AG04449 (cell line): ENCODE results near the gene POP4.

Source experiments
- CTCF ChIA-PET: fragments of 350-600 bp; formaldehyde crosslinking; extraction: SDS; loops from one replicate; lab custom pipeline; 2021; ENCODE audit warnings: antibody characterized with exemption; lab: Yijun Ruan, JAX
- POLR2A ChIA-PET: fragments of 400-600, 350-600 bp; formaldehyde crosslinking; extraction: SDS; loops from one replicate; lab custom pipeline; 2020; ENCODE audit warnings: antibody characterized with exemption, inconsistent platforms; lab: Yijun Ruan, JAX
- DNase-seq: peaks from one replicate; pipeline ENCODE4 v3.0.0-alpha.2; 2010; ENCODE audit warnings: low read depth, low spot score
- H3K4me3 ChIP-seq: 2 replicates; pipeline ENCODE4 v1.5.1; 2011; ENCODE audit warnings: low read depth, mild to moderate bottlenecking, control low read depth, low read length
- TF ChIP-seq, protein P1 (sequence below): IDR thresholded peaks from one replicate; pipeline ENCODE4 v1.5.1; 2011; ENCODE audit warnings: mild to moderate bottlenecking, moderate library complexity, low read length, control low read depth, inconsistent platforms; ENCODE audit not compliant: insufficient read depth; ENCODE audit errors: missing control alignments

POP4 gene

DNA sequence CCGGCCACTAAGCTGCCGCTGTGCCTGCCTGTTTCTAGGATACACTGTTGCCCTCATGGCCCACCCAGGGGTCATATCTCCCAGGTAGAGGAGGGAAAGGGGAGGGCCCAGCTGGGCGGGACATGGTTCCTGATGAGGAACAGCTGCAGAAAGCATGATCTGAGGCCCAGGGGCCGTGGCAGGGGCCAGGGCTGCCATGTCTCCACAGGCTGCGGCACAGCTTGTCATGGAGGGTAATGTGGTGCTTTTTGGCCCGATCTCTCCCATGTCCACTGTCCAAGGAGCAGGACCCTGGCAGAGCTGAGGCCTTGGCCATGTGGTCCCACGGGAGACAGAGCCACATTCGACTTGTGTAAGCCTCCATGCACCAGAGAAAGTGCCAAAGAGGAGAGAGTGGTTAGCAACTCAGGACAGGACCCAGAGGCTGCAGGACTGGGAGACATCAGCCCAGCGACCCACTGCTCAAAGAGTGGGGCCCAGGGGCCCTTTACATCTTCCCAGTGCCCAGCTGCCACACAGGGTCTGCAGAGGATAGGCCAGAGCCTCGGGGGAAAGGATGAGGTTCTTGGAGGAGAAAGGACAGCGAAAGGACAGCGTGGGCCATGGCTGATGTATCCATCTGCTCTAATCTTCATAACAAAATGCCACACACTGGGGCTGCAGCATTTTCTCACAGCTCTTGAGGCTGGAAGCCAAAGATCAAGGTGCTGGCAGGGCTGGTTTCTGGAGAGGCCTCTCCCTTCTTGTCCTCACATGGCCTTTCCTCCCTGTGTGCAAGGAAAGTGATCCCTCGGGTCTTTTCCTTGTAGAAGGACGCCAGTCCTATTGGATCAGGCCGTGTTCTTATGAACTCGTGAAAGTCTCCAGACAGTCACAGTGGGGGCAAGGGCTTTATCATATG, 11.5 kb downstream of the POP4 start:
- ChIA-PET POLR2A (interaction anchor here (1.1 to 1.6 kb wide), 2 partner anchors 11 to 99 kb away, joined by 3 to 4 read pairs; partner anchors contain the start of gene POP4), CTCF (interaction anchor here (0.6 to 22.2 kb wide), 4 partner anchors 8 to 113 kb away, joined by 3 to 647 read pairs (median 77); partner anchors contain the start of genes C19orf12 and POP4)

DNA sequence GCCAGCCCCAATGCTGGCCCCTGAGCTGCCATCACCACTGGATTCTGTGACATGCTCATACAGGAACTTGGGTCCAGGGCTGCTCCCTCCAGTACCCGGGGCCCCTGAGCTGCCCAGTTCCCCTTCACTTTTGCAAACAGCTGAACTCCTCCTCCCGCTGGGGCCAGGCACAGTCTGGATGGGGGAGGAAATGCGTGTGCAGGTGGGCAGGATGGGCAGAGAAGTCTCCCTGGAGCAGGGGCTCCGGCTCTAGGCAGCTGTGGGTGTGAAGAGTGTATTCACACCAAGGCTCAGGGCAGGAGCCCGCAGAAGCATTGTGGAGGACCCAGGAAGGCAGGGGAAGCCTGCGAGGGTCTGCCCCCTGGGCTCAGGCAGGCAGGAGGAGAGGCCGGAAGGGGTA, 12.4 kb downstream of the POP4 start:
- ChIA-PET CTCF (interaction anchor here (0.9 to 22.2 kb wide), 3 partner anchors 9 to 112 kb away, joined by 3 to 647 read pairs (median 151); partner anchors contain the start of genes C19orf12 and POP4), POLR2A (no interaction called here)
- no peak for DNase-seq
- TF ChIP-seq, protein P1, sequence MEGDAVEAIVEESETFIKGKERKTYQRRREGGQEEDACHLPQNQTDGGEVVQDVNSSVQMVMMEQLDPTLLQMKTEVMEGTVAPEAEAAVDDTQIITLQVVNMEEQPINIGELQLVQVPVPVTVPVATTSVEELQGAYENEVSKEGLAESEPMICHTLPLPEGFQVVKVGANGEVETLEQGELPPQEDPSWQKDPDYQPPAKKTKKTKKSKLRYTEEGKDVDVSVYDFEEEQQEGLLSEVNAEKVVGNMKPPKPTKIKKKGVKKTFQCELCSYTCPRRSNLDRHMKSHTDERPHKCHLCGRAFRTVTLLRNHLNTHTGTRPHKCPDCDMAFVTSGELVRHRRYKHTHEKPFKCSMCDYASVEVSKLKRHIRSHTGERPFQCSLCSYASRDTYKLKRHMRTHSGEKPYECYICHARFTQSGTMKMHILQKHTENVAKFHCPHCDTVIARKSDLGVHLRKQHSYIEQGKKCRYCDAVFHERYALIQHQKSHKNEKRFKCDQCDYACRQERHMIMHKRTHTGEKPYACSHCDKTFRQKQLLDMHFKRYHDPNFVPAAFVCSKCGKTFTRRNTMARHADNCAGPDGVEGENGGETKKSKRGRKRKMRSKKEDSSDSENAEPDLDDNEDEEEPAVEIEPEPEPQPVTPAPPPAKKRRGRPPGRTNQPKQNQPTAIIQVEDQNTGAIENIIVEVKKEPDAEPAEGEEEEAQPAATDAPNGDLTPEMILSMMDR = no peak
- no peak overlapping the region for H3K4me3 ChIP-seq

More for the DNA sequence above, 11.5 kb downstream of the POP4 start:
- no peak overlapping the region for H3K4me3 ChIP-seq
- no peak for DNase-seq
- TF ChIP-seq, protein P1 = no peak

DNA sequence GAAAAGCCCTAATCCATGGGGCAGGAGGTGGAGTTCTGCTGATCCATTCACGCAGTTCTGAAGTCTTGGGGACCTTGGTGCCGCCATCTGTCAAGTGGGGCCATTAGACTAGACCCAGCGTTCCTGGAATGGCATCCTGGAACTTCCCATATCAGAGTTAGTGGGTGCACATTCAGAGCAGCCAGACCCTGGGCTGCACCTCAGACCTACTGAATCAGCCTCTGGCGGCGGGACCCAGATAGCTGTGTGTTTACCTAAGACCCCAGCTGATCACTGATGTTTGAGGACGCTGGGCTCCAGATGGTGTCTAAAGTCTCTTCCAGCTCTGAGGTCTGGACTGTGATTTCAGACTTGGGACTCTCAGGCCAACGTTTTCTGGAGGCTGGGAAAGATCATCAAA, 12.8 kb downstream of the POP4 start:
- no peak overlapping the region for H3K4me3 ChIP-seq
- CTCF ChIA-PET = interaction anchor here (0.9 to 22.2 kb wide), 5 partner anchors 10 to 93 kb away, joined by 4 to 647 read pairs (median 6); partner anchors contain the start of genes C19orf12 and POP4
- DNase-seq = no peak
- POLR2A ChIA-PET = no interaction called here
- TF ChIP-seq, protein P1 = no peak

DNA sequence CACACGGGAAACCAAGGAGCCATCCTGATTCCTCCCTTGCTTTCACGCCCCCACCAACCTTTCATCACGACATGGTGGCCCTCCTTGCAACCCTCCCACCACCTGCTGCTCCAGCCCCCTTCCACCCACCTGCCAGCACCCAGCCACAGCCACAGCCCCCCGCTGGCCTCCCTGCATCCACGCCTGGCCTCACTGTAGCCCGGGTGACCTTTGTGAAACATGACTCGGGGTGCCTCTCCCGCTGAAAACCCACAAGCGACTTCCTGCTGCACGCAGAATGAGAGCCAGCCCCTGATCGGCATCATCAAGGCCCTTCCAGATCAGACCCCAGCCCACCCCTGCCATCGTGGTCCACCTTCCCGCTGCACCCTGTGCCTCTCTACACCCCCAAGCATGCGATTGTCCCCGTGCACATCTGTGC, 14.9 kb downstream of the POP4 start:
- no peak for DNase-seq
- POLR2A ChIA-PET = no interaction called here
- CTCF ChIA-PET = interaction anchor here (1.2 to 22.2 kb wide), 4 partner anchors 12 to 91 kb away, joined by 3 to 647 read pairs (median 78); partner anchors contain the start of genes C19orf12 and POP4
- no peak overlapping the region for H3K4me3 ChIP-seq
- TF ChIP-seq, protein P1 = no peak

DNA sequence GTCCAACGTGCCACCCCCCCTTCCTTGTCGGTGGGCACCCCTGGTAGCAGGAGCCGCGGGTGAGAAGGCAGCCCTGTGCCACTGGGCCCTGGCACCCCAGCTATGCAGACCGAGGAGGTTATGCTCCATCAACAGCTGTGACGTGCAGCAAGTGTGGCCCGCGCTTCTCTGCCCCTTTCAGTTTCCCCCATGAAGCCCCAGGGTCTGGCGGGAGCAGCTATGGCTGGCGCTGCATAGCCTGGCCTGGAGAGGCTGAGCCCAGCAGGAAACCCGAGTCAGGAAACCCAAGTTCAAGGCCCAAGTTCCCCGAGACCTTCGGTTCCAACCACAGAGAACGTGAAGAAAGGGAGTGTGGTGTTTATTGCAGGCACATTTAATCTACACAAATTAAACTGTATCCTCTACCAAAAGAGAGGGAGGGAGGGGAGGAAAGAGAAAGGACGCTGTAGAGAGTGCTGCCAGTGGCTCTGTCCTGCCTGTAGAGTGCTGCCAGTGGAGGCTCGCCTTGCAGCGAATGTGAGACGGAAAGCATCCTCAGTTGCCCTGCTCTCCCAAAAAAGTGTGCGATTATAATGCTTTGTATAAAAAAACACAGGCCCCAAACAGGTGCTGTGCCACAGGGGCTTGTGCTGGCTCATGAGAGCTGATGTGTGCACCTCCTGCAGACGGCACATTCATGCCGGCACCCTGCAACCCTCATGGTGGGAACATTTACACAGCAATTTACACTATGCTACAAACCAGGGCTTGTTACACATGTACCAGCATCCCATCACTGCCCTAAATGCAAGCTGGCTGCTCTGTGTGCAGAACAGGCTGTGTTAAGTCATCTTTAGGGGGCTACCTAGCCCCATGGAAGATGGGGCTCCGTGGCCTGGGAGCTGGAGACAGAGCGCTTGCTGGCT, 16.3 kb downstream of the POP4 start:
- no peak for DNase-seq
- no peak overlapping the region for H3K4me3 ChIP-seq
- ChIA-PET CTCF (interaction anchor here (1.2 to 22.2 kb wide), 3 partner anchors 13 to 89 kb away, joined by 3 to 647 read pairs (median 151); partner anchors contain the start of genes C19orf12 and POP4), POLR2A (interaction anchor here (0.9 kb wide), 1 partner anchor 17 kb away, joined by 3 read pairs; the partner anchor contains the start of gene POP4)
- TF ChIP-seq, protein P1 = no peak
